Prostate gland (tissue), 2 donors: ENCODE measurements around the gene C1orf198. TPM values are rescaled to one million over a fixed set of nuclear protein-coding genes. Genes with fewer than 3 reads are reported as not detected.

Experiments
- DNase-seq: peaks from one replicate; pipeline ENCODE4 v3.0.0-alpha.2; 2019; ENCODE audit warnings: low spot score
- H3K27ac ChIP-seq, 2 donors: fragments of 200-600 bp; sonication (generic); 2 replicates each; pipeline ENCODE4 v1.5.1; 2017 to 2019
- H3K27me3 ChIP-seq: fragments of 200-600 bp; sonication (generic); replicated peaks from 2 replicates; pipeline ENCODE4 v1.5.1; 2019; ENCODE audit not compliant: insufficient read depth
- H3K36me3 ChIP-seq, 2 donors: fragments of 200-600 bp; sonication (generic); 1 replicate in 1 of 2; 2 replicates in 1 of 2; pipeline versions ENCODE4 v1.5.1 to v1.8.1; 2017 to 2019
- H3K4me1 ChIP-seq: fragments of 200-600 bp; sonication (generic); replicated peaks from 2 replicates; pipeline ENCODE4 v1.5.1; 2019
- H3K4me3 ChIP-seq, 2 donors: fragments of 200-600 bp; sonication (generic); 2 replicates each; pipeline ENCODE4 v1.5.1; 2017 to 2019
- H3K9me3 ChIP-seq: fragments of 200-600 bp; sonication (generic); 2 replicates; pipeline ENCODE4 v1.5.1; 2017
- CTCF ChIP-seq, 4 experiments: fragments of 200-600 bp in 2 of 4; fragments of 450-650 bp in 2 of 4; sonication (generic) in 2 of 4; IDR thresholded peaks; 1 replicate in 3 of 4; 2 replicates in 1 of 4; pipeline ENCODE4 v1.5.1; 2016 to 2019; ENCODE audit warnings: antibody characterized with exemption in 4 of 4, mild to moderate bottlenecking in 2 of 4, moderate library complexity in 2 of 4
- POLR2A ChIP-seq: fragments of 450-650 bp; IDR thresholded peaks from one replicate; pipeline ENCODE4 v1.6.1; 2016; ENCODE audit warnings: antibody characterized with exemption, mild to moderate bottlenecking
- POLR2AphosphoS5 ChIP-seq: sonication (generic); formaldehyde crosslinking; IDR thresholded peaks from one replicate; pipeline ENCODE4 v1.6.1; 2017; ENCODE audit warnings: antibody characterized with exemption
- WGBS: methylation state at CpG from one replicate; pipeline ENCODE4 v1.1.5; 2018; 5-methylcytosine and 5-hydroxymethylcytosine counted together
- intact Hi-C: fragments of 100-400 bp; cut with DNase I; formaldehyde crosslinking; loops from one replicate; pipeline ENCODE4 v1.14.2; 2022
- total RNA-seq, 2 donors: library from RNA; depleted of rRNA; stranded (reverse); fragments of >200 nt; gene quantifications; one replicate each; pipeline ENCODE4 v1.1.0, GENCODE V29; 2016

The C1orf198 gene
- total RNA-seq, 2 donors from 2014 or later = 41.9 to 44.8 TPM

GRCh38 chr1:230839173-230839572 lies 29.1 kb downstream of the C1orf198 start:
- Histone ChIP-seq H3K27ac (no peak overlapping the region), H3K9me3 (no peaks in the 10 kb centered on the region), H3K4me3 (no peak overlapping the region), H3K27me3 (no peaks in the 10 kb centered on the region), H3K36me3 (no peaks in the 10 kb centered on the region), H3K4me1 (no peaks in the 10 kb centered on the region)
- intact Hi-C loops = no loop called here
- no peak for DNase-seq
- 80% methylated on average over 10 of the region's 10 CpGs for WGBS
- TF ChIP-seq POLR2A (no peak), CTCF (IDR thresholded peaks at IDR 0.05) (no peak), POLR2AphosphoS5 (no peak)

- Histone ChIP-seq H3K4me3 (no peak overlapping the region), H3K27me3 (no peaks in the 10 kb centered on the region), H3K9me3 (no peaks in the 10 kb centered on the region), H3K36me3 (no peaks in the 10 kb centered on the region), H3K4me1 (no peaks in the 10 kb centered on the region), H3K27ac (no peak overlapping the region)
- 73% methylated on average over 5 of the region's 5 CpGs for WGBS
- DNase-seq = no peak
- intact Hi-C loops = no loop called here
- TF ChIP-seq POLR2AphosphoS5 = no peak
- TF ChIP-seq POLR2A = no peak
- no peak for TF ChIP-seq CTCF (IDR thresholded peaks at IDR 0.05)
Observed at GRCh38 chr1:230836793-230837192, 31.5 kb downstream of the C1orf198 start.

- intact Hi-C loops = no loop called here
- H3K4me3 ChIP-seq = no peak overlapping the region
- H3K27me3 ChIP-seq = no peaks in the 10 kb centered on the region
- TF ChIP-seq POLR2AphosphoS5 (no peak), CTCF (IDR thresholded peaks at IDR 0.05) (no peak), POLR2A (no peak)
- 86% methylated on average over 5 of the region's 5 CpGs for WGBS
- no peak for DNase-seq
- H3K9me3 ChIP-seq = no peaks in the 10 kb centered on the region
- H3K4me1 ChIP-seq = no peaks in the 10 kb centered on the region
- no peak overlapping the region for H3K27ac ChIP-seq
- no peaks in the 10 kb centered on the region for H3K36me3 ChIP-seq
Observed at GRCh38 chr1:230836347-230836746, 32.0 kb downstream of the C1orf198 start.

- WGBS = 32% methylated on average over 3 of the region's 3 CpGs
- no peaks in the 10 kb centered on the region for H3K27me3 ChIP-seq
- no peaks in the 10 kb centered on the region for H3K9me3 ChIP-seq
- H3K4me1 ChIP-seq = no peaks in the 10 kb centered on the region
- intact Hi-C loops = no loop called here
- TF ChIP-seq POLR2A (no peak), POLR2AphosphoS5 (no peak), CTCF (IDR thresholded peaks at IDR 0.05) (no peak)
- no peaks in the 10 kb centered on the region for H3K36me3 ChIP-seq
- no peak overlapping the region for H3K4me3 ChIP-seq
- no peak overlapping the region for H3K27ac ChIP-seq
- no peak for DNase-seq
Observed at GRCh38 chr1:230834292-230834691, 34.0 kb downstream of the C1orf198 start.

- WGBS = 98% methylated on average over 3 of the region's 3 CpGs
- TF ChIP-seq POLR2A = no peak
- no peak for TF ChIP-seq CTCF (IDR thresholded peaks at IDR 0.05)
- no peak for TF ChIP-seq POLR2AphosphoS5
- intact Hi-C loops = no loop called here
- H3K9me3 ChIP-seq = no peaks in the 10 kb centered on the region
- H3K4me1 ChIP-seq = no peaks in the 10 kb centered on the region
- H3K4me3 ChIP-seq = no peak overlapping the region
- no peak overlapping the region for H3K27ac ChIP-seq
- DNase-seq = no peak
- H3K36me3 ChIP-seq = no peaks in the 10 kb centered on the region
- H3K27me3 ChIP-seq = no peaks in the 10 kb centered on the region
Observed at GRCh38 chr1:230833511-230833910, 34.8 kb downstream of the C1orf198 start.
